HFF-Myc (cell line): ENCODE data around the gene MED31.

Experiments
- DNase-seq: peaks from one replicate; pipeline ENCODE4 v3.0.0-alpha.2; 2011; ENCODE audit warnings: low read depth; ENCODE audit errors: extremely low read depth
- H3K4me3 ChIP-seq: replicated peaks from 2 replicates; pipeline ENCODE4 v1.5.1; 2011; ENCODE audit warnings: low read depth, mild to moderate bottlenecking, control low read depth, low read length
- TF ChIP-seq, protein P1 (sequence below): IDR thresholded peaks from 2 replicates; pipeline ENCODE4 v1.5.1; 2012; ENCODE audit warnings: mild to moderate bottlenecking, low read depth, low read length, control low read depth; ENCODE audit errors: missing control alignments

Gene MED31

GRCh38 chr17:6640536-6641246, 10.7 kb downstream of the MED31 start, which contains the start of the genes KIAA0753 and TXNDC17:
Gene KIAA0753 (minus strand): TSS chr17:6640711. CDS start chr17:6635103, 5,608 bp downstream.
Gene TXNDC17 (plus strand): TSS chr17:6641060. CDS start chr17:6641083, 23 bp downstream.
- TF ChIP-seq, protein P1, sequence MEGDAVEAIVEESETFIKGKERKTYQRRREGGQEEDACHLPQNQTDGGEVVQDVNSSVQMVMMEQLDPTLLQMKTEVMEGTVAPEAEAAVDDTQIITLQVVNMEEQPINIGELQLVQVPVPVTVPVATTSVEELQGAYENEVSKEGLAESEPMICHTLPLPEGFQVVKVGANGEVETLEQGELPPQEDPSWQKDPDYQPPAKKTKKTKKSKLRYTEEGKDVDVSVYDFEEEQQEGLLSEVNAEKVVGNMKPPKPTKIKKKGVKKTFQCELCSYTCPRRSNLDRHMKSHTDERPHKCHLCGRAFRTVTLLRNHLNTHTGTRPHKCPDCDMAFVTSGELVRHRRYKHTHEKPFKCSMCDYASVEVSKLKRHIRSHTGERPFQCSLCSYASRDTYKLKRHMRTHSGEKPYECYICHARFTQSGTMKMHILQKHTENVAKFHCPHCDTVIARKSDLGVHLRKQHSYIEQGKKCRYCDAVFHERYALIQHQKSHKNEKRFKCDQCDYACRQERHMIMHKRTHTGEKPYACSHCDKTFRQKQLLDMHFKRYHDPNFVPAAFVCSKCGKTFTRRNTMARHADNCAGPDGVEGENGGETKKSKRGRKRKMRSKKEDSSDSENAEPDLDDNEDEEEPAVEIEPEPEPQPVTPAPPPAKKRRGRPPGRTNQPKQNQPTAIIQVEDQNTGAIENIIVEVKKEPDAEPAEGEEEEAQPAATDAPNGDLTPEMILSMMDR = no peak
- peak within 1 kb of the TSS; percentile 87 for H3K4me3 ChIP-seq
- DNase-seq = peak; percentile 72

- TF ChIP-seq, protein P1 = no peak
- peak overlapping the region; percentile 87 for H3K4me3 ChIP-seq
- DNase-seq = no peak
Measured at GRCh38 chr17:6639586-6640535, 11.5 kb downstream of the MED31 start.

DNA sequence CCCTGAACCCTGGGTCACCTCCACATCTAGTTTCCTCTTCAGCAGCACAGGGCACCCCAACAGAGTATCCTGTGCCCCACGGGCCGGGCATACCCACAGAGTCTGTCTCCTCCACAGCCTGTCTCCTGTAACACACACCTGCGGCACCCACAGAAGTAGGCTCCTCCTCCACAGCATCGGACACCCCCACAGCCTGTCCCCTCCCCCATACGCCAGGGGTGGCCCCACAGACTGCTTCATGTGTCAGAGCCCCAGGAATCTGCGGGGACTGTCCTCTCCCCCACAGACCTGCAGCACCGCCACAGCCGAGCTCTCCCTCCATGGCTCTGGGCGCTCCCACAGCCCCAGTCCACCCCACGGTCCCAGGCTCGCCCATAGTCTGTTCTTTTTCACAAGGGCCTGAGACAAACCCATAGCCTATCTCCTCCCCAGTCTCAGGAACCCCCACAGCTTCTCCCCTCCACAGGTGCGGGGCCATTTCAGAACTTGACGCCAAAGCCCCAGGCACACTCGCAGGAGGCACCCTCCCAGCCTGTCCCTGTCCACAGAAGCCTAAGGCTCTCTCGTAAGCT, 12.3 kb downstream of the MED31 start:
- peak overlapping the region; percentile 87 for H3K4me3 ChIP-seq
- DNase-seq = no peak
- TF ChIP-seq, protein P1 = no peak

GRCh38 chr17:6638046-6638908, 13.1 kb downstream of the MED31 start:
- TF ChIP-seq, protein P1 = no peak
- peak overlapping the region; percentile 87 for H3K4me3 ChIP-seq
- DNase-seq = no peak

DNA sequence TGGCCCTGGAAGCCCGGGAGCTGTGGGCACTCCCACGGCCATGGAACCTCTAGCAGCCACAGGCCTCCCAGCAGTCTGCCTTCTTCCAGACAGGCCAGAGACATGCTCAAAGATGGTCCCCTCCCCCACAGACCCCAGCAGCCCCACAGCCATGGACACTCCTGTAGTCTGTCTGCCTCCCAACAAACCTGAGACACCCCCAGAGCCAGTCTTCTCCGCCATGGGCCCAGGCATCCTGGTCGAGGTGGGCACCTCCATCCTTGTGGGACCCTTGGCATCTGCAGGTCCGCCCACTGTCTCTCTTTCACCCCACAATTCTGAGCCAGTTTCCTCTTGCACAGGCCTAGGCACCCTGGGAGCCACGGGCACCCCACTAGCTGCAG, 14.0 kb downstream of the MED31 start:
- H3K4me3 ChIP-seq = no peak overlapping the region
- no peak for DNase-seq
- TF ChIP-seq, protein P1 = no peak
